Effector memory CD4-positive, alpha-beta T cell (primary cell): ENCODE measurements around the gene MLLT6.
"Not testable (repeated sequence)": the region's sequence is repeated elsewhere in the genome, so short reads cannot be mapped to it uniquely, and the experiment has no call there.

Source experiments
- DNase-seq, 3 donors: peaks; one replicate each; pipeline ENCODE4 v3.0.0-alpha.2; 2020
- H3K27ac ChIP-seq: 2 replicates; pipeline ENCODE4 v1.7.0; 2013; ENCODE audit warnings: mild to moderate bottlenecking, low read length, moderate library complexity; ENCODE audit not compliant: insufficient read depth, poor library complexity, severe bottlenecking
- H3K27me3 ChIP-seq: replicated peaks from 2 replicates; pipeline ENCODE4 v1.7.0; 2013; ENCODE audit warnings: mild to moderate bottlenecking, low read length; ENCODE audit not compliant: insufficient read depth, control insufficient read depth, poor library complexity, severe bottlenecking
- H3K36me3 ChIP-seq: 2 replicates; pipeline ENCODE4 v1.7.0; 2013; ENCODE audit warnings: mild to moderate bottlenecking, low read length, moderate library complexity; ENCODE audit not compliant: control insufficient read depth, insufficient read depth
- H3K4me1 ChIP-seq: 2 replicates; pipeline ENCODE4 v1.7.0; 2013; ENCODE audit warnings: low read length, mild to moderate bottlenecking; ENCODE audit not compliant: control insufficient read depth, insufficient read depth, poor library complexity, severe bottlenecking
- H3K4me3 ChIP-seq: 2 replicates; pipeline ENCODE4 v1.7.0; 2013; ENCODE audit warnings: low read length, low read depth, mild to moderate bottlenecking; ENCODE audit not compliant: insufficient read depth, poor library complexity, severe bottlenecking
- H3K9me3 ChIP-seq: 2 replicates; pipeline ENCODE4 v1.7.0; 2013; ENCODE audit warnings: mild to moderate bottlenecking, low read length, moderate library complexity; ENCODE audit not compliant: control insufficient read depth

Gene MLLT6

DNA sequence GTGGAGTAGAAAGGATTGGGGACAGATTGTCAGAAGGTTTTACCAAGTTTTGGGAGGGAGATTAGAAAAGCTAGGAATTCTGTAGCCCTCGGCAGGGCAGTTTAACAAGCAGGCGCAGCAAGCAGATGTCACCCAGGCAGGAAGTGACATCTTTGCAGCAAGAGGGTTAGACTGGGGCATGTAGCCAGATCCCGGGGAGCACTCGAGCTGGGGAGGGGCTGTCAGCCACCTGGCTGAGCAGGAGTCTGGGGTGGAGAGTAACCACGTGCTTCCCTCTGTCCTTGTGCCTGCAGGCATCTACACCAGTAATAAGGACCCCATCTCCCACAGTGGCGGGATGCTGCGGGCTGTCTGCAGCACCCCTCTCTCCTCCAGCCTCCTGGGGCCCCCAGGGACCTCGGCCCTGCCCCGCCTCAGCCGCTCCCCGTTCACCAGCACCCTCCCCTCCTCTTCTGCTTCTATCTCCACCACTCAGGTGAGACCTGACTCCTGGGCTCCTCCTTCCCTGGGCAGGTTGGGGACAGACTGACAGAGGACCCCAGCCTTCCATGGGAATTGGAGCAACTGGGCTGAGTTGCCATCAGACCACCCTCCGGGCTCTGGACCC, 12.2 kb downstream of the MLLT6 start:
- peaks cover 85% of the 10 kb centered on the region for H3K36me3 ChIP-seq
- DNase-seq, result no peak
- H3K4me3 ChIP-seq, result no peak overlapping the region
- no peak overlapping the region for H3K27ac ChIP-seq
- no peaks in the 10 kb centered on the region for H3K27me3 ChIP-seq
- H3K4me1 ChIP-seq, result no peaks in the 10 kb centered on the region
- H3K9me3 ChIP-seq, result no peaks in the 10 kb centered on the region

DNA sequence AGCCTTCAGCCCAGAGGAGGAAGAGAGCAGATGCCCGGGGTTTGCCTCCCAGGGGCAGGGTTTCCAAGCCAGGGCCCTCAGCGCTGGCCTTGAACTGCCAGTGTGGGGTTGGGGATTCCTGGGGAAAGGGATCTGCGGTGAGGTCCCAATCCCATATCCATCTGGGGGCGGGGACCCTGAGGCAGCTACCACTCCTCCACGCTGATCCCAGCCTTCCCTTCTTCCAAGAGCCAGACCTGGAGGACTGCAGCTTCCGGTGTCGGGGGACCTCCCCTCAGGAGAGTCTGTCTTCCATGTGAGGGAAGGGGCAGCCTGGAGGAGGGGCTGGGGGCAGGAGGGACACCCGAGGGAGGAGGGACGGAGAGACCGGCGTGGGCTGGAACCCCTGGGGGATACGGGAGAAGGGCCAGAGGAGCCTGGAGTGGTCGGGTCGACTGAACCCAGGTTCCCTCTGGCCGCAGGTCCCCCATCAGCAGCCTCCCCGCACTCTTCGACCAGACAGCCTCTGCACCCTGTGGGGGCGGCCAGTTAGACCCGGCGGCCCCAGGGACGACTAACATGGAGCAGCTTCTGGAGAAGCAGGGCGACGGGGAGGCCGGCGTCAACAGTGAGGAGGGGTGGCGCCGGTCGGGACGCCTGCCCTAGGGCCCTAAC, 14.3 kb downstream of the MLLT6 start:
- Histone ChIP-seq H3K27me3 (no peaks in the 10 kb centered on the region), H3K9me3 (no peaks in the 10 kb centered on the region)
- no peak for DNase-seq

DNA sequence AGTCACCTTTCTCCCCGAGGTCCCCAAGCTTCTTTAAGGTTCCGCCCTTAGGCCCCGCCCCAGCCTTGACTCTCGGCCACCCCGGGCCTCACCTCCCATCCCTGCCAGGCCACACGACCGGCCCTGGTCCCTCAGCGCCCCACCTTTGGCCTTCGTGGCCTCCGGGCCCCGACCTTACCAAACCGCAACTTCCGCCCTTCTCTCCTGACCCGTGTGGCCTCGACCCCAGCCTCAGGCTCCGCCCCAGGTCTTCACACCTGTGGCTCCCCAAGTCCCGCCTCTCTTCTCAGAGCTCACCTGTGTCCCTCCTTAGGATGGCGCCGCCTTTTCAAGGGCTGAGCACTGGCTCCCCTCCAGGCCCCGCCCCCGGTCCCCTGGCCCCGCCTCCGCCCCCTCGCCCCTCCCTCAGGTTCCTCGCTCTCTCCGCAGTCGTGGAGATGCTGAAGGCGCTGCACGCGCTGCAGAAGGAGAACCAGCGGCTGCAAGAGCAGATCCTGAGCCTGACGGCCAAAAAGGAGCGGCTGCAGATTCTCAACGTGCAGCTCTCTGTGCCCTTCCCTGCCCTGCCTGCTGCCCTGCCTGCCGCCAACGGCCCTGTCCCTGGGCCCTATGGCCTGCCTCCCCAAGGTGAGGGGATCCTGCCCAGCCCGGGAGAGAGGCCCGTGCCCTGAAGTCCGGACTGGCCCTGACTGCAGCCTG, 15.0 kb downstream of the MLLT6 start:
- DNase-seq, result no peak
- H3K27me3 ChIP-seq, result no peaks in the 10 kb centered on the region
- H3K9me3 ChIP-seq, result no peaks in the 10 kb centered on the region
- peaks cover 8% of the 10 kb centered on the region for H3K4me1 ChIP-seq
- H3K27ac ChIP-seq, result no peak overlapping the region
- H3K36me3 ChIP-seq, result peaks cover 70% of the 10 kb centered on the region
- H3K4me3 ChIP-seq, result no peak overlapping the region

More for the DNA sequence above, 14.3 kb downstream of the MLLT6 start:
- no peak overlapping the region for H3K4me3 ChIP-seq
- H3K27ac ChIP-seq, result no peak overlapping the region
- H3K4me1 ChIP-seq, result peaks cover 1% of the 10 kb centered on the region
- peaks cover 70% of the 10 kb centered on the region for H3K36me3 ChIP-seq

DNA sequence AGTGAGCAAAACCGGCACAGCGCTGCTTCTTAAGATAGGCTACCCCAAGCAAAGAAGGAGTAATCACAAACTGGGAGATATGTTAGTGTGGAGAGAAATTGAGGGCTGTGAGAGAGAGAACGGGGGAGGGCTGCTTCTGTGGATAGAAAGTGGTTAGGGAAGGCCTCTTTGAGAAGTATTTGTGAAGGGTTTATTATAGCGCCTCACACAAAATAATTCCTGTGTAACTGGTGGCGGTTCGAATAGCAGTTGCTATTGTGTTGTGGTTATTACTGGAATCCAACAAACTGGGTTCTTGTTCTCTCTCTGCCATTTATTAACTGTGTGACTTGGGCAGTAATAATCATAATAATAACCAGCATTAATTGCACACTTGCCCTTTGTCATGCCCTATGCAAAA, 15.9 kb downstream of the MLLT6 start:
- no peak for DNase-seq
- H3K36me3 ChIP-seq, result peaks cover 66% of the 10 kb centered on the region

DNA sequence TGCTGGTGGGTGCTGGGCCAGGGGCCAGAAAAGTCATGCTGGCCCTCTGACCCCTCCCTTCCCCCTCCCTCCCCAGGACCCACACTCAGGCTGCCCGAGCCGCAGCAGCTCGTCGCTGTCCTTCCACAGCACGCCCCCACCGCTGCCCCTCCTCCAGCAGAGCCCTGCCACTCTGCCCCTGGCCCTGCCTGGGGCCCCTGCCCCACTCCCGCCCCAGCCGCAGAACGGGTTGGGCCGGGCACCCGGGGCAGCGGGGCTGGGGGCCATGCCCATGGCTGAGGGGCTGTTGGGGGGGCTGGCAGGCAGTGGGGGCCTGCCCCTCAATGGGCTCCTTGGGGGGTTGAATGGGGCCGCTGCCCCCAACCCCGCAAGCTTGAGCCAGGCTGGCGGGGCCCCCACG, 16.7 kb downstream of the MLLT6 start:
- Histone ChIP-seq H3K27me3 (no peaks in the 10 kb centered on the region), H3K4me1 (peaks cover 15% of the 10 kb centered on the region), H3K27ac (no peak overlapping the region), H3K4me3 (no peak overlapping the region), H3K9me3 (no peaks in the 10 kb centered on the region), H3K36me3 (peaks cover 57% of the 10 kb centered on the region)
- no peak for DNase-seq

More for the DNA sequence above, 15.9 kb downstream of the MLLT6 start:
- Histone ChIP-seq H3K27me3 (no peaks in the 10 kb centered on the region), H3K27ac (no peak overlapping the region), H3K4me3 (no peak overlapping the region), H3K9me3 (no peaks in the 10 kb centered on the region), H3K4me1 (peaks cover 15% of the 10 kb centered on the region)

DNA sequence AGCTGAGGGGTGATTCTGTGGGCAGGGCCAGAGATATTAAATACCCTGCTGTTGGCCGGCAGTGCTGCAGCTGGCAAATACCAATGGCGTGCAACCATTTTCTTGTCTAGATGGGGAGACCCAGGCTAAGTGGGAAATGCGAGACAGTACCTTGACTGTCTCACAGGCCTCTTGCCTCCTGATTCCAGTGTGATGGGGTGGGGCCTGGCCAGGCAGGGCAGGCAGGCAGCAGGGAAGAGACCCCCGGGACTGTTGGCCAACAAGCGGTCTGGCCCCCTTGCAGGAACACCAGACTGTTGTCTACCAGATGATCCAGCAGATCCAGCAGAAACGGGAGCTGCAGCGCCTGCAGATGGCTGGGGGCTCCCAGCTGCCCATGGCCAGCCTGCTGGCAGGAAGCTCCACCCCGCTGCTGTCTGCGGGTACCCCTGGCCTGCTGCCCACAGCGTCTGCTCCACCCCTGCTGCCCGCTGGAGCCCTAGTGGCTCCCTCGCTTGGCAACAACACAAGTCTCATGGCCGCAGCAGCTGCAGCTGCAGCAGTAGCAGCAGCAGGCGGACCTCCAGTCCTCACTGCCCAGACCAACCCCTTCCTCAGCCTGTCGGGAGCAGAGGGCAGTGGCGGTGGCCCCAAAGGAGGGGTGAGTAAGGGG, 19.4 kb downstream of the MLLT6 start:
- no peaks in the 10 kb centered on the region for H3K9me3 ChIP-seq
- no peak overlapping the region for H3K27ac ChIP-seq
- H3K4me3 ChIP-seq, result no peak overlapping the region
- no peaks in the 10 kb centered on the region for H3K27me3 ChIP-seq
- no peak for DNase-seq
- peaks cover 40% of the 10 kb centered on the region for H3K36me3 ChIP-seq
- H3K4me1 ChIP-seq, result peaks cover 40% of the 10 kb centered on the region

DNA sequence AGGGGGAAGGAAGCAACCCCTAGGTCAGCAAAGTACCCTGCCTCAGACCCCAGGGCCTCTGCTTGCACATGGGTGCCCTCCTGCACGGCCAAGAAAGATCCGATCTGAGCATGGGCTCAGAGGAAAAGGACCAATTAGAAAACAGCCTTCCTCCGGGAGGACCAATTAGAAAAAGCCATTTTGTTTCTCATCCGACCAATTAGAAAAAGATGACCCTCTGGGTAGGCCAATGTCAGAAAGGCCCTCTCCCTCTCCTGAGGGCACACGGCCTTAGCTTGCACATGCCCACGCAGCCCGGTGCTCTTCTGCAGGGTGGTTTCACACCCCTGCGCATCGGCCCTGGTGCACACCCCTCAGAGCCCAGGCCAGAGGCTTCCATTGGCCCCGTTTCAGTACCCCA, 20.0 kb downstream of the MLLT6 start:
- no peaks in the 10 kb centered on the region for H3K27me3 ChIP-seq
- H3K9me3 ChIP-seq, result no peaks in the 10 kb centered on the region
- H3K27ac ChIP-seq, result peak overlapping the region; percentile 2
- no peak for DNase-seq
- H3K36me3 ChIP-seq, result peaks cover 37% of the 10 kb centered on the region
- no peak overlapping the region for H3K4me3 ChIP-seq
- peaks cover 44% of the 10 kb centered on the region for H3K4me1 ChIP-seq

DNA sequence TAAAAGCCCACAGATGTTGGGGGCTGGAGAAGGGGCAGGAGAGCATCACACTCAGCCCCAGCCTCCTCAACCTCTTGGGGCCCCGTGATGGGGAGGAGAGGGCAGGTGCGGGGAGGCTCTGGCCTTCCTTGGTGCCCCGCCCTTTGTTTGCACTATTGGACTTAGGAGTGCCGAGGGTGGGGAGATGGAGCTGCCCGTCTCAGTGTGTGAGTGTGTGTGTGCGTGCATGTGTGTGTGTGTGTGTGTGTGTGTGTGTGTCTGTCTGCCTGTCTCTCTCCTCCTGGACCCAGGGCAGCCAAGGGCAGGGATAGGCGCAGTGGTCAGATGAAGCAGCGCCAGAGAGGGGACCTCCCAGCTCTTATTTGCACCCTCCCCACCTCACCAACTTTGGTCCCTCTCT, 21.1 kb downstream of the MLLT6 start:
- H3K4me3 ChIP-seq, DNase-seq, H3K27me3 ChIP-seq, H3K27ac ChIP-seq, H3K9me3 ChIP-seq: not testable (repeated sequence)
- Histone ChIP-seq H3K4me1 (peaks cover 49% of the 10 kb centered on the region), H3K36me3 (peaks cover 27% of the 10 kb centered on the region)

DNA sequence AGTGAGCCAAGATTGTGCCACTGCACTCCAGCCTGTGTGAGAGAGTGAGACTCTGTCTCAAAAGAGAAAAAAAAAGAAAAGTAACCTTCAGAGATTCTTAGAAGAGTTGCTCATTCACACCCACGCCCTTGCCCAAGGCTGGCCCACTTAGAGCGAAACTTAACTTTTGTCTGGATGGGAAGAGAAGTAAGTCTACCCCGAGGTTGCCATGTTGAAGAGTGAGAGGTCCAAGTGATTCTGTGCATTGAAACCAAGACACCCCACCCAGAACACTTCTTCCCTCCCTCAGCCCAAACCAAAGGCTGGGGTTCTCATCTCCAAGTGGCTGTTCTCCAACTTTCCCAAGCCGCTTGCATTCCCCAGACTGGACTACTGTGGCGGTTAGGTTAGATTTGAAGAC, 22.7 kb downstream of the MLLT6 start:
- H3K27me3 ChIP-seq, result no peaks in the 10 kb centered on the region
- peak; percentile 36 to 53 (median 42) for DNase-seq
- H3K4me1 ChIP-seq, result peaks cover 58% of the 10 kb centered on the region
- no peaks in the 10 kb centered on the region for H3K9me3 ChIP-seq
- peak overlapping the region; percentile 27 for H3K4me3 ChIP-seq
- H3K27ac ChIP-seq, result peak overlapping the region; percentile 64
- H3K36me3 ChIP-seq, result peaks cover 15% of the 10 kb centered on the region
